ENCODE results near the gene AFP. TPM values are rescaled to one million over a fixed set of nuclear protein-coding genes. Genes with fewer than 3 reads are reported as not detected.

The AFP gene
- total RNA-seq, 1 experiment from 2014 or later: 4.9 TPM

DNA sequence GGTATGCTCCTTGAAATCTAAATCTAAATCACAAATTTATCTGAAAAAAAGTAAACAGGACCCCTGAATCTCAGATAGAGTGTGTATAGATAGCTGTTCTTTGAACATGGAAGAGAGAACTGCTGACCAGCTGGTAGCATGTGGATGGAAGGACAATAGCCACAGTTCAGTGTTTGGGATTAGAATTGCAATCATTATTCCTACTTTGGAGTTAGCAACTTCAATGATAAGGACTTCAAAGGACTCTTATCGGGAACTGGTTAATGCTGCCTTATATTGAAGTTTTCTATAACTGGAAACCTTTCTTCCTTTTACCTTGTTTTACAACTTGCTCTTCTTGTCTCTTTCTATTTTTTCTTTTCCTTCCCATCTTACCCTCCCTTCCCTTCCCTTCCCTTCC lies 50.5 kb downstream of the AFP start:
- Mint-ChIP-seq H3K4me3 (no peak overlapping the region), H3K4me1 (peaks cover 13 to 21% of the 10 kb centered on the region in 2 experiments), H3K36me3 (ENCODE audit: insufficient read depth in 1 of 3, low read depth in 3 of 3) (no peaks in the 10 kb centered on the region), H3K9me3 (no peaks in the 10 kb centered on the region; a peak in 1 of 5 replicates), H3K27ac (no peak overlapping the region), H3K27me3 (ENCODE audit: low read depth) (no peaks in the 10 kb centered on the region)
- no peak overlapping the region for H4K91ac ChIP-seq (ENCODE audit: insufficient read length, low read depth, low read length)
- no peak overlapping the region for H2BK15ac ChIP-seq (ENCODE audit: low read depth, low read length)
- no peak overlapping the region for H3K56ac ChIP-seq (ENCODE audit: insufficient read length, low read depth, low read length)
- no peak overlapping the region for H3K14ac ChIP-seq (ENCODE audit: insufficient read depth, low read length)
- H2BK5ac ChIP-seq (ENCODE audit: insufficient read length, low read length): no peak overlapping the region
- H3T11ph ChIP-seq (ENCODE audit: low read length): no peak overlapping the region
- H2BK12ac ChIP-seq (ENCODE audit: insufficient read length, low read depth, low read length): no peak overlapping the region
- no peaks in the 10 kb centered on the region for H3K27me3 ChIP-seq (ENCODE audit: insufficient read depth, low read length)
- H3K9me3 ChIP-seq (ENCODE audit: control insufficient read depth, low read depth, low read length): no peaks in the 10 kb centered on the region
- no peaks in the 10 kb centered on the region for H3K79me1 ChIP-seq (ENCODE audit: insufficient read depth, low read depth, low read length, poor library complexity, severe bottlenecking)
- no peak overlapping the region for H3K4me2 ChIP-seq (ENCODE audit: insufficient read depth, insufficient read length, low read length)
- H4K20me1 ChIP-seq (ENCODE audit: control insufficient read depth, insufficient read depth, insufficient read length): no peaks in the 10 kb centered on the region
- H3K4me1 ChIP-seq (ENCODE audit: insufficient read depth, low read length): peaks cover 4% of the 10 kb centered on the region; the same call in 1 of the 2 replicates
- H3K4ac ChIP-seq (ENCODE audit: low read depth, low read length): no peak overlapping the region
- H3K18ac ChIP-seq (ENCODE audit: insufficient read length, low read depth, low read length): no peak overlapping the region
- no peak overlapping the region for H3K23ac ChIP-seq (ENCODE audit: insufficient read length, low read depth, low read length)
- no peak for DNase-seq
- H4K8ac ChIP-seq (replicated peaks; ENCODE audit: insufficient read length, low read depth, low read length): no peak overlapping the region
- TF ChIP-seq, protein P1, sequence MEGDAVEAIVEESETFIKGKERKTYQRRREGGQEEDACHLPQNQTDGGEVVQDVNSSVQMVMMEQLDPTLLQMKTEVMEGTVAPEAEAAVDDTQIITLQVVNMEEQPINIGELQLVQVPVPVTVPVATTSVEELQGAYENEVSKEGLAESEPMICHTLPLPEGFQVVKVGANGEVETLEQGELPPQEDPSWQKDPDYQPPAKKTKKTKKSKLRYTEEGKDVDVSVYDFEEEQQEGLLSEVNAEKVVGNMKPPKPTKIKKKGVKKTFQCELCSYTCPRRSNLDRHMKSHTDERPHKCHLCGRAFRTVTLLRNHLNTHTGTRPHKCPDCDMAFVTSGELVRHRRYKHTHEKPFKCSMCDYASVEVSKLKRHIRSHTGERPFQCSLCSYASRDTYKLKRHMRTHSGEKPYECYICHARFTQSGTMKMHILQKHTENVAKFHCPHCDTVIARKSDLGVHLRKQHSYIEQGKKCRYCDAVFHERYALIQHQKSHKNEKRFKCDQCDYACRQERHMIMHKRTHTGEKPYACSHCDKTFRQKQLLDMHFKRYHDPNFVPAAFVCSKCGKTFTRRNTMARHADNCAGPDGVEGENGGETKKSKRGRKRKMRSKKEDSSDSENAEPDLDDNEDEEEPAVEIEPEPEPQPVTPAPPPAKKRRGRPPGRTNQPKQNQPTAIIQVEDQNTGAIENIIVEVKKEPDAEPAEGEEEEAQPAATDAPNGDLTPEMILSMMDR (conservative IDR thresholded peaks at IDR 0.05): no peak
- H3K79me2 ChIP-seq (ENCODE audit: insufficient read depth, low read length): no peaks in the 10 kb centered on the region
- H2BK120ac ChIP-seq (ENCODE audit: low read depth, low read length, poor library complexity, severe bottlenecking): no peak overlapping the region
- no CpG with 5 or more reads among the region's 1 CpG for WGBS (ENCODE audit: extremely low coverage, insufficient read length, low lambda C conversion rate)
- H3K9ac ChIP-seq (ENCODE audit: extremely low read depth, insufficient read length, low read length): no peak overlapping the region
- no peak overlapping the region for H2AK5ac ChIP-seq (ENCODE audit: insufficient read length, low read length)
- no peak overlapping the region for H2AFZ ChIP-seq (ENCODE audit: low read length)
- no peak overlapping the region for H3K27ac ChIP-seq (ENCODE audit: insufficient read length, low read depth, low read length)
- no peak overlapping the region for H4K5ac ChIP-seq (ENCODE audit: insufficient read length, low read depth, low read length)
- no peaks in the 10 kb centered on the region for H3K23me2 ChIP-seq (ENCODE audit: insufficient read length, low read depth, low read length, poor library complexity, severe bottlenecking)
- H2BK20ac ChIP-seq (ENCODE audit: low read depth, low read length, poor library complexity, severe bottlenecking): no peak overlapping the region
